ENCODE measurements around the gene KRTAP1-5. TPM values are rescaled to one million over a fixed set of nuclear protein-coding genes. Genes with fewer than 3 reads are reported as not detected.
"Not testable (repeated sequence)": the region's sequence is repeated elsewhere in the genome, so short reads cannot be mapped to it uniquely, and the experiment has no call there.

KRTAP1-5 gene
- total and polyA plus RNA-seq, 2 donors (not counting 1 experiment from before 2014, with no cell fraction given): not detected

GRCh38 chr17:41042953-41043352 is 15.9 kb upstream of the KRTAP1-5 start:
- Mint-ChIP-seq H3K4me1 (peaks cover 2% of the 10 kb centered on the region), H3K4me3 (no peak overlapping the region), H3K9me3 (ENCODE audit: insufficient read depth) (peaks cover 10% of the 10 kb centered on the region), H3K27ac (no peak overlapping the region), H3K27me3 (peaks cover 52% of the 10 kb centered on the region)
- Histone ChIP-seq H3K27ac (ENCODE audit: low read length in 2 of 2) (no peak overlapping the region), H3K9me3 (ENCODE audit: control extremely low read depth in 1 of 3, control insufficient read depth in 2 of 3, insufficient read depth in 1 of 3, low read length in 2 of 3) (peaks cover 0 to 4% (median 2%) of the 10 kb centered on the region in 3 donors), H3K9ac (ENCODE audit: low read length) (no peak overlapping the region), H4K20me1 (ENCODE audit: control insufficient read depth, insufficient read depth, low read length, poor library complexity, severe bottlenecking) (no peaks in the 10 kb centered on the region), H3K4me1 (ENCODE audit: control insufficient read depth in 2 of 2, insufficient read depth in 2 of 2, low read length in 2 of 2) (no peaks in the 10 kb centered on the region), H3K4me3 (ENCODE audit: control extremely low read depth in 1 of 5, extremely low read depth in 1 of 5, insufficient read depth in 1 of 5, low read depth in 2 of 5, low read length in 4 of 5) (no peak overlapping the region), H3K79me2 (ENCODE audit: control insufficient read depth, insufficient read depth, low read length) (no peaks in the 10 kb centered on the region), H3K27me3 (replicated peaks in 1 of 4; ENCODE audit: control extremely low read depth in 1 of 4, control insufficient read depth in 3 of 4, insufficient read depth in 4 of 4, low read length in 3 of 4) (peaks cover 0 to 6% (median 0%) of the 10 kb centered on the region in 4 experiments), H3K36me3 (replicated peaks in 1 of 2; ENCODE audit: control extremely low read depth in 1 of 2, control insufficient read depth in 1 of 2, extremely low read depth in 1 of 2, insufficient read depth in 2 of 2, low read length in 1 of 2) (no peaks in the 10 kb centered on the region), H3K4me2 (replicated peaks; ENCODE audit: low read depth, low read length, poor library complexity, severe bottlenecking) (no peak overlapping the region), H2AFZ (ENCODE audit: insufficient read depth, low read depth, low read length, poor library complexity, severe bottlenecking) (no peak overlapping the region)
- no peak for DNase-seq
- TF ChIP-seq CTCF (IDR thresholded peaks at IDR 0.05): no peak
- no peak for TF ChIP-seq EZH2 (IDR thresholded peaks at IDR 0.05; ENCODE audit: borderline replicate concordance, insufficient read depth, low read depth, low read length, poor library complexity, severe bottlenecking)
- ATAC-seq (ENCODE audit: low read depth): no peak
- WGBS (ENCODE audit: insufficient coverage): no CpG with 5 or more reads among the region's 1 CpG
- POLR2A ChIA-PET: no interaction called here
- intact Hi-C loops (cut with micrococcal nuclease): no loop called here
- CTCF ChIA-PET: no interaction called here

DNA sequence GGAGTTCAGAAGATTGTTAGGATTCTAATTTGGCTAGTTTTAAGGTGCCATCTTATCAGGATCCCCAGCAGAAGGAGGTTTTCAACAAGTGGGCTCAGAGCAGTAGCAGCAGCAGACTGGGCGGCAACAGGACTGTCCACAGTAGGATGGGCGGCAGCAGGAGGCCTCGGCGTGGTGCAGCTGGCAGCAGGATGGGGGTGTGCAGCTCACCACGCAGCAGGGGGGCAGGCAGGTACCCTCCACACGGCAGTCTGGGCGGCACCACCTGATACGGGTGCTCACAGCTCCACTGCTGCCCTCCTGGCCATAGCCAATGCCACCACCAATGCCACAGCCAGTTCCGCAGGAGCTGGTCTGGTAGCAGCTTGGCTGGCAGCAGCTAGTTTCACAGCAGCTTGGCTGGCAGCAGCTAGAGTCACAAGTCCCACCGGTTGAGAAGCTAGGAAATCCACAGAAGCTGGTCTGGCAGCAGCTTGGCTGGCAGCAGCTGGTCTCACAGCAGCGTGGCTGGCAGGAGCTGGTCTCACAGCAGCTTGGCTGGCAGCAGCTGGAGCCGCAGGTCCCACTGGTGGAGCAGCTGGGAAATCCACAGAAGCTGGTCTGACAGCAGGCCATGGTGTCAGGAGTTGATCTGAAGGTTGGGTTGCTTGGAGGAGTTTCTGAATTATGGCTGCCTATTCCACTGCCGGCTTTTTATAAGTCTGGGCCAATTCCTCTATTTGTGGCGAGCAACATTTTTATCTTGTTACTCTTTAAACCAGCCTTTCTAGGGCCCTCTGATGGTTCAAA is 14.0 kb upstream of the KRTAP1-5 start, which contains the start of gene KRTAP1-1:
Gene KRTAP1-1, minus strand, starts transcription at position 668 of the 789 bp plus-strand sequence. Its CDS starts 53 bp downstream, at position 615.
- H3K27me3 ChIP-seq (replicated peaks in 1 of 4; ENCODE audit: control extremely low read depth in 1 of 4, control insufficient read depth in 3 of 4, insufficient read depth in 4 of 4, low read length in 3 of 4); CTCF ChIA-PET; H3K9me3 ChIP-seq (ENCODE audit: control extremely low read depth in 1 of 3, control insufficient read depth in 2 of 3, insufficient read depth in 1 of 3, low read length in 2 of 3); H3K4me3 Mint-ChIP-seq; H3K4me1 Mint-ChIP-seq; H4K20me1 ChIP-seq (ENCODE audit: control insufficient read depth, insufficient read depth, low read length, poor library complexity, severe bottlenecking); DNase-seq; H3K36me3 ChIP-seq (replicated peaks in 1 of 2; ENCODE audit: control extremely low read depth in 1 of 2, control insufficient read depth in 1 of 2, extremely low read depth in 1 of 2, insufficient read depth in 2 of 2, low read length in 1 of 2); H3K79me2 ChIP-seq (ENCODE audit: control insufficient read depth, insufficient read depth, low read length); POLR2A ChIA-PET; H3K9me3 Mint-ChIP-seq (ENCODE audit: insufficient read depth); H3K4me3 ChIP-seq (ENCODE audit: control extremely low read depth in 1 of 5, extremely low read depth in 1 of 5, insufficient read depth in 1 of 5, low read depth in 2 of 5, low read length in 4 of 5); H3K27ac ChIP-seq (ENCODE audit: low read length in 2 of 2); H3K4me1 ChIP-seq (ENCODE audit: control insufficient read depth in 2 of 2, insufficient read depth in 2 of 2, low read length in 2 of 2); H3K9ac ChIP-seq (ENCODE audit: low read length); intact Hi-C loops (cut with micrococcal nuclease); H3K4me2 ChIP-seq (replicated peaks; ENCODE audit: low read depth, low read length, poor library complexity, severe bottlenecking); ATAC-seq (ENCODE audit: low read depth); H2AFZ ChIP-seq (ENCODE audit: insufficient read depth, low read depth, low read length, poor library complexity, severe bottlenecking); H3K27ac Mint-ChIP-seq: not testable (repeated sequence)
- WGBS (ENCODE audit: insufficient coverage): 84% methylated on average over 8 of the region's 14 CpGs
- peaks cover 45% of the 10 kb centered on the region for H3K27me3 Mint-ChIP-seq

All from B cell (primary cell).